ENCODE data around the gene TENM3. TPM values are rescaled to one million over a fixed set of nuclear protein-coding genes. Genes with fewer than 3 reads are reported as not detected.

The TENM3 gene
- total RNA-seq, 1 donor, result 24.2 TPM

DNA sequence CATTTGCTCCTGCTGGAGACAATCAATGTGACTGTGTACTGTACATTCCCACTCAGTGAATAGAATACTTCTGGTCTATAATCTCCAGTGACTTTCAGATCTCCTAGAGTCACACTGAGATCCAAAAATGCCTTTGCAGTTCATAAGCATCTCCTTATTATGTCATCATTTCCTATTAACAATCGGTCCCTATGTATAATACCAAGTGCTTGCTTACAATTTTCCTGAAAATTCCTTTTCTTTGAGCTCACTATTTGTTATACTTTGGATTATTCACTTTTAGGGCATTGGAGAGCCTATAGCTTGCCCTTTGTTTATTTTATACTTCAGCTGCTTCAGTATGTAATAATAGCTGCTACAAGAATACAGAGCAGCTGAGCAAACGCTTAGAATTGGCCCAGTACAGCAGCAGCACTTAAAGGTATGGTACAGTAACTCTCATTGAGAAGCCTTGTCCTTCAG, 361.0 kb downstream of the TENM3 start:
- TF ChIP-seq, protein P1, sequence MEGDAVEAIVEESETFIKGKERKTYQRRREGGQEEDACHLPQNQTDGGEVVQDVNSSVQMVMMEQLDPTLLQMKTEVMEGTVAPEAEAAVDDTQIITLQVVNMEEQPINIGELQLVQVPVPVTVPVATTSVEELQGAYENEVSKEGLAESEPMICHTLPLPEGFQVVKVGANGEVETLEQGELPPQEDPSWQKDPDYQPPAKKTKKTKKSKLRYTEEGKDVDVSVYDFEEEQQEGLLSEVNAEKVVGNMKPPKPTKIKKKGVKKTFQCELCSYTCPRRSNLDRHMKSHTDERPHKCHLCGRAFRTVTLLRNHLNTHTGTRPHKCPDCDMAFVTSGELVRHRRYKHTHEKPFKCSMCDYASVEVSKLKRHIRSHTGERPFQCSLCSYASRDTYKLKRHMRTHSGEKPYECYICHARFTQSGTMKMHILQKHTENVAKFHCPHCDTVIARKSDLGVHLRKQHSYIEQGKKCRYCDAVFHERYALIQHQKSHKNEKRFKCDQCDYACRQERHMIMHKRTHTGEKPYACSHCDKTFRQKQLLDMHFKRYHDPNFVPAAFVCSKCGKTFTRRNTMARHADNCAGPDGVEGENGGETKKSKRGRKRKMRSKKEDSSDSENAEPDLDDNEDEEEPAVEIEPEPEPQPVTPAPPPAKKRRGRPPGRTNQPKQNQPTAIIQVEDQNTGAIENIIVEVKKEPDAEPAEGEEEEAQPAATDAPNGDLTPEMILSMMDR (IDR thresholded peaks at IDR 0.05; ENCODE audit: insufficient read depth, low read depth, low read length), result no peak
- no peak for DNase-seq (ENCODE audit: low read depth)
- no peak overlapping the region for H3K4me3 ChIP-seq (ENCODE audit: low read depth, low read length)

DNA sequence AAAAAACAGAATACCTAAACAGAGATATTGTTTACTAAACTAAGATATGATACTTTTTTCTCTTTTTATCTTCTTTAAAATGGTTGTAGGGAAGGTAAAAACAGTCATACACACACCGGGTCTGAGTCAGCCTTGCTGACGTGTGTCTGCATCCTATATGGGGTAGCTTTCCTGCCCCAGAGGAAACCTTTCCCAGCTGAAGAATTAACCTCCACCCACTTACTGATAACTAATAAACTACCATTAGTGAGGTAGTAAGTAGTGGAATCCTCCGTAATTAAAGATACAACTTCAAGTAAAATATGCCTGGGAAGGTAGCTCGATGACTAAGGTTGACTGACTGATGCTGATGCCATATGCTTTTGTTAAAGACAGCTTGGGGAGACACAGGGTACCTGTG, 361.8 kb downstream of the TENM3 start:
- DNase-seq (ENCODE audit: low read depth), result no peak
- no peak overlapping the region for H3K4me3 ChIP-seq (ENCODE audit: low read depth, low read length)
- TF ChIP-seq, protein P1 (IDR thresholded peaks at IDR 0.05; ENCODE audit: insufficient read depth, low read depth, low read length), result no peak

DNA sequence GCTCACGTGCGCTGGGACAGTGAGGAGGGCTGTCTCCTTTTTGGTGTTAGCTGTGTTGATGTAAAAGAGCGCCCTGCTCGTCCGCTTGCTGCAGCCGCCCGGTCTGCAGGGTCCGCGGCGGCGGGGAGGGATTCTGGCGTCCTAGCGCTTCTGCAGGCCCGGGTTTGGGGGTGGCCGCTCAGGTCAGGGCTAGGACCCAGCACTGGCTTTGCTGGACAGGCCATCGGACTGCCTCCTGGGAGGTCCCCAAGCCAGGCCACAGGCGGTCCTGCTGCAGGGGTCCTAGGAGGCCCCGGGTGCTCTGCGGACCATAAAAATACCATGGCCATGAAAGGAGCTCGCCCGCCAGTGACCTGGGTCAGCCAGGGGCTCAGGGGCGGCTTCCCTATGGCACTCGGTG, 365.3 kb downstream of the TENM3 start:
- TF ChIP-seq, protein P1 (IDR thresholded peaks at IDR 0.05; ENCODE audit: insufficient read depth, low read depth, low read length), result no peak
- DNase-seq (ENCODE audit: low read depth), result no peak
- no peak overlapping the region for H3K4me3 ChIP-seq (ENCODE audit: low read depth, low read length)

DNA sequence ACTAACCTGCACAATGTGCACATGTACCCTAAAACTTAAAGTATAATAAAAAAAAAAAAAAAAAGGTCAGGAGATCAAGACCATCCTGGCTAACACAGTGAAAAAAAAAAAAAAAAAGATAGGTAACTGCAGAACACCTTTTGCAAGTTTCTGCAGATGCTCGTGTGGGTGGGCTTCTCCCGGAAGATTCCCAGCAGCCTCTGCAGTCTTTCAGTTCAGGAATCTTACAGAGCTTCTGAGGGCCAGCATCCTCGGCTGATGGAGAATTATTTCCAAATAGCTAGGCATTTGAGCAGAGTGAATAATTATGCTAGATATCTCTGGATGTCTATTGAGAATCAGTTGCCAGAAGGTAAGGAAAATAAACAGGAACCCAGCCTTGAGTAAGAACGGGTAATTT, 373.3 kb downstream of the TENM3 start:
- DNase-seq (ENCODE audit: low read depth), result no peak
- TF ChIP-seq, protein P1 (IDR thresholded peaks at IDR 0.05; ENCODE audit: insufficient read depth, low read depth, low read length), result no peak
- H3K4me3 ChIP-seq (ENCODE audit: low read depth, low read length), result no peak overlapping the region

DNA sequence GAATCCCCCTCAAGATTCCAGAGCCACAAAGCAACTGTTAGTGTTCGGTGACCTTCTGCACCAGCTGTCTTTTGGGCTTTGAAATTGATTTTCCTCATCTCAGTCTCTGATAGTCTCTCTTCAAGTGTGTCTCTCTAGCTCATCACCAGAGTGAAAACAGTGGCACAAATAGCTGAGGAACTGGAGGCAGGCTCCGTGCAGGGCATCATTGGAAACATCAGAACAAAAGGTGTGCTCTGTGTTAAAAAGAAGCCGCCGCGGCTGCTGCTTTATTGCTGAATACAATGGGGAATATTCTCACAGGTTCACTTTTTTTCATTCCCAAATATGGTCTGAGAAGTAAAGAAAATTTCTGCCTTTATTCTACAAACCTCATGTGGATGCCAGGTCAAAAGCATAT, 376.5 kb downstream of the TENM3 start:
- TF ChIP-seq, protein P1 (IDR thresholded peaks at IDR 0.05; ENCODE audit: insufficient read depth, low read depth, low read length), result no peak
- H3K4me3 ChIP-seq (ENCODE audit: low read depth, low read length), result no peak overlapping the region
- no peak for DNase-seq (ENCODE audit: low read depth)

DNA sequence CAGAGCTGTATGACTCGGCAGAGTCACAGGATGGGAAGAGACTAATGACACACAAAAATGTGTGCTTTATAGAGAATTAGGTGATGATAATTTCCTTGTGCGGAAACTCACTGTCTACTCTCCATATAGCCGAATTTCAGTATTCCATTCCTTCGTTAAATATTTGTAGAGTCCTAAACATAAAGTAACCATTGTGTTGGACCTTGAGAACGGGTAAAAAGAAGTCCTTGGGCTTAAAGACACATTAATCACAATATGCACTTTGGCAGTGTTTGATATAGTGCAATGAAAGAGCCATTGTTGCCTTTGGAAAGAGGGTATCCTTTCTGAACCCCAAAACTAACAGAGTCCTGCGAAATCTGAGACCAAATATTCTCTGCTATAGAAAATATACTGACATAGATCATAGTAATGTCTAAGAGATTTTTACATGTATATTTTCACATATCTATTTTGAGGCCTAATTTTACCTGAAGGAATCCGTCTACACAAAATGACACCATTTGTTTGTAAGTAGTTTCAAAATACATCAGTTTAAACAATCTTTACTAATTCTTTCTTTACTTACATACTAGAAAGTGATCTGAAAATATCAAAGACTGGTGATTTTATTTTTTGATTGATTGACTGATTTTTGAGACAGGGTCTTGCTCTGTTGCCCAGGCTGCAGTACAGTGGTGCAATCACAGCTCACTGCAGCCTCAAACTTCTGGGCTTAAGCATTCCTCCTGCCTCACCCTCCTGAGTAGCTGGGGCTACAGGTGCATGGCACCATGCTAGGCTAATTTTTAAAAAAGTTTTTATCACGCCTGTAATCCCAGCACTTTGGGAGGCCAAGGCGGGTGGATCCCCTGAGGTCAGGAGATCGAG, 377.1 kb downstream of the TENM3 start:
- no peak overlapping the region for H3K4me3 ChIP-seq (ENCODE audit: low read depth, low read length)
- TF ChIP-seq, protein P1 (IDR thresholded peaks at IDR 0.05; ENCODE audit: insufficient read depth, low read depth, low read length), result no peak
- no peak for DNase-seq (ENCODE audit: low read depth)
